H9 (cell line): Measurements from ENCODE around the gene HOXC10. TPM values are rescaled to one million over a fixed set of nuclear protein-coding genes. Genes with fewer than 3 reads are reported as not detected.

Experiments
- DNase-seq: peaks from one replicate; pipeline ENCODE4 v3.0.0-alpha.2; 2017
- H2AFZ ChIP-seq: one replicate; pipeline ENCODE4 v1.6.1; 2013; ENCODE audit warnings: mild to moderate bottlenecking, low read length, control low read depth, moderate library complexity
- H2AK5ac ChIP-seq: 2 replicates; pipeline ENCODE4 v1.6.1; 2013; ENCODE audit warnings: low read length, control low read depth, mixed read lengths; ENCODE audit not compliant: insufficient read length
- H2BK120ac ChIP-seq: one replicate; pipeline ENCODE4 v1.6.1; 2013; ENCODE audit warnings: low read depth, mild to moderate bottlenecking, low read length, control low read depth, inconsistent platforms; ENCODE audit not compliant: poor library complexity, severe bottlenecking
- H2BK12ac ChIP-seq: 2 replicates; pipeline ENCODE4 v1.6.1; 2013; ENCODE audit warnings: low read length, control low read depth, mixed read lengths, low read depth; ENCODE audit not compliant: insufficient read length
- H2BK15ac ChIP-seq: 2 replicates; pipeline ENCODE4 v1.6.1; 2013; ENCODE audit warnings: low read depth, low read length, control low read depth
- H2BK20ac ChIP-seq: one replicate; pipeline ENCODE4 v1.6.1; 2013; ENCODE audit warnings: low read depth, mild to moderate bottlenecking, low read length, control low read depth, inconsistent platforms; ENCODE audit not compliant: poor library complexity, severe bottlenecking
- H2BK5ac ChIP-seq: 2 replicates; pipeline ENCODE4 v1.6.1; 2013; ENCODE audit warnings: low read length, control low read depth, mixed read lengths; ENCODE audit not compliant: insufficient read length
- H3K14ac ChIP-seq: 2 replicates; pipeline ENCODE4 v1.6.1; 2013; ENCODE audit warnings: low read length, control low read depth; ENCODE audit not compliant: insufficient read depth
- H3K18ac ChIP-seq: 2 replicates; pipeline ENCODE4 v1.6.1; 2013; ENCODE audit warnings: low read depth, mild to moderate bottlenecking, mixed read lengths, low read length, control low read depth; ENCODE audit not compliant: insufficient read length
- H3K23ac ChIP-seq: 2 replicates; pipeline ENCODE4 v1.6.1; 2013; ENCODE audit warnings: low read length, control low read depth, mixed read lengths, low read depth; ENCODE audit not compliant: insufficient read length
- H3K23me2 ChIP-seq: 2 replicates; pipeline ENCODE4 v1.6.1; 2013; ENCODE audit warnings: low read depth, mild to moderate bottlenecking, mixed read lengths, low read length, control low read depth; ENCODE audit not compliant: insufficient read length, poor library complexity, severe bottlenecking
- H3K27ac ChIP-seq: 2 replicates; pipeline ENCODE4 v1.5.1; 2013; ENCODE audit warnings: low read length, control low read depth, mixed read lengths, low read depth; ENCODE audit not compliant: insufficient read length
- H3K27me3 ChIP-seq: 2 replicates; pipeline ENCODE4 v1.6.1; 2013; ENCODE audit warnings: low read length, control low read depth, inconsistent platforms; ENCODE audit not compliant: insufficient read depth
- H3K4ac ChIP-seq: 2 replicates; pipeline ENCODE4 v1.6.1; 2013; ENCODE audit warnings: low read depth, mild to moderate bottlenecking, control low read depth, inconsistent platforms, low read length, moderate library complexity
- H3K4me1 ChIP-seq: 2 replicates; pipeline ENCODE4 v1.6.1; 2013; ENCODE audit warnings: low read length, control low read depth, inconsistent platforms; ENCODE audit not compliant: insufficient read depth
- H3K4me2 ChIP-seq: 2 replicates; pipeline ENCODE4 v1.6.1; 2013; ENCODE audit warnings: low read length, control low read depth, mixed read lengths; ENCODE audit not compliant: insufficient read length, insufficient read depth
- H3K56ac ChIP-seq: 2 replicates; pipeline ENCODE4 v1.6.1; 2013; ENCODE audit warnings: low read depth, mild to moderate bottlenecking, mixed read lengths, low read length, control low read depth; ENCODE audit not compliant: insufficient read length
- H3K79me1 ChIP-seq: 2 replicates; pipeline ENCODE4 v1.6.1; 2013; ENCODE audit warnings: low read depth, mild to moderate bottlenecking, moderate library complexity, low read length, control low read depth, inconsistent platforms; ENCODE audit not compliant: insufficient read depth, poor library complexity, severe bottlenecking
- H3K79me2 ChIP-seq: 2 replicates; pipeline ENCODE4 v1.6.1; 2013; ENCODE audit warnings: low read length, control low read depth, inconsistent platforms; ENCODE audit not compliant: insufficient read depth
- H3K9ac ChIP-seq: 2 replicates; pipeline ENCODE4 v1.6.1; 2013; ENCODE audit warnings: low read length, control low read depth, mixed read lengths; ENCODE audit not compliant: insufficient read length; ENCODE audit errors: extremely low read depth
- H3K9me3 ChIP-seq: one replicate; pipeline ENCODE4 v1.6.1; 2013; ENCODE audit warnings: low read depth, low read length, inconsistent platforms; ENCODE audit not compliant: control insufficient read depth
- H3T11ph ChIP-seq: one replicate; pipeline ENCODE4 v1.6.1; 2013; ENCODE audit warnings: mild to moderate bottlenecking, low read length, control low read depth, inconsistent platforms
- H4K20me1 ChIP-seq: one replicate; pipeline ENCODE4 v1.6.1; 2013; ENCODE audit not compliant: control insufficient read depth, insufficient read length, insufficient read depth
- H4K5ac ChIP-seq: 2 replicates; pipeline ENCODE4 v1.6.1; 2013; ENCODE audit warnings: low read depth, mild to moderate bottlenecking, mixed read lengths, low read length, control low read depth; ENCODE audit not compliant: insufficient read length
- H4K8ac ChIP-seq: replicated peaks from 2 replicates; pipeline ENCODE4 v1.6.1; 2013; ENCODE audit warnings: low read length, control low read depth, mixed read lengths, low read depth; ENCODE audit not compliant: insufficient read length
- H4K91ac ChIP-seq: 2 replicates; pipeline ENCODE4 v1.6.1; 2013; ENCODE audit warnings: low read depth, mild to moderate bottlenecking, moderate library complexity, mixed read lengths, low read length, control low read depth; ENCODE audit not compliant: insufficient read length
- H3K27ac Mint-ChIP-seq, 3 experiments: 2 replicates in 2 of 3; 3 replicates in 1 of 3; pipeline ENCODE4 v1.8.0; 2020 to 2021; ENCODE audit warnings: mixed read lengths in 3 of 3, mild to moderate bottlenecking in 1 of 3, moderate library complexity in 1 of 3
- H3K27me3 Mint-ChIP-seq: 2 replicates; pipeline ENCODE4 v1.8.0; 2021; ENCODE audit warnings: low read depth, mild to moderate bottlenecking, moderate library complexity, mixed read lengths
- H3K36me3 Mint-ChIP-seq, 3 experiments: 2 replicates in 2 of 3; 3 replicates in 1 of 3; pipeline ENCODE4 v1.8.0; 2020 to 2021; ENCODE audit warnings: low read depth in 3 of 3, mixed read lengths in 3 of 3; ENCODE audit not compliant: insufficient read depth in 1 of 3
- H3K4me1 Mint-ChIP-seq, 2 experiments: 2 replicates each; pipeline ENCODE4 v1.8.0; 2020; ENCODE audit warnings: mixed read lengths in 2 of 2
- H3K4me3 Mint-ChIP-seq, 2 experiments: 2 replicates in 1 of 2; 3 replicates in 1 of 2; pipeline ENCODE4 v1.8.0; 2020 to 2021; ENCODE audit warnings: mild to moderate bottlenecking in 2 of 2, mixed read lengths in 2 of 2, moderate library complexity in 1 of 2
- H3K9me3 Mint-ChIP-seq, 2 experiments: 2 replicates in 1 of 2; 3 replicates in 1 of 2; pipeline ENCODE4 v1.8.0; 2020; ENCODE audit warnings: mild to moderate bottlenecking in 2 of 2, mixed read lengths in 2 of 2, moderate library complexity in 1 of 2
- CTCF ChIP-seq: fragments of 200-600 bp; sonication (generic); conservative IDR thresholded peaks from 3 replicates; pipeline ENCODE4 v1.8.0; 2021; ENCODE audit warnings: antibody characterized with exemption, mild to moderate bottlenecking
- WGBS: extraction: QIAGEN DNeasy Blood & Tissue Kit; methylation state at CpG from one replicate; pipeline ENCODE4 v1.1.7; 2013; ENCODE audit warnings: missing lambda C conversion rate, low lambda C conversion rate, mixed read lengths; ENCODE audit not compliant: insufficient read length; ENCODE audit errors: extremely low coverage; 5-methylcytosine and 5-hydroxymethylcytosine counted together
- total RNA-seq: library from RNA; stranded (reverse); gene quantifications from 2 replicates; pipeline ENCODE4 v1.2.1, GENCODE V29; 2021

The HOXC10 gene
- total RNA-seq, 1 experiment from 2014 or later: not detected

GRCh38 chr12:53944209-53944608, 40.7 kb upstream of the HOXC10 start:
- TF ChIP-seq CTCF: no peak
- Mint-ChIP-seq H3K36me3 (no peaks in the 10 kb centered on the region), H3K27me3 (peaks cover 99% of the 10 kb centered on the region), H3K9me3 (peaks cover 0 to 5% of the 10 kb centered on the region in 2 experiments; a peak in 3 of 5 replicates), H3K4me3 (no peak overlapping the region), H3K27ac (no peak overlapping the region), H3K4me1 (peaks cover 0 to 11% of the 10 kb centered on the region in 2 experiments; a peak in 3 of 4 replicates)
- no peak for DNase-seq
- Histone ChIP-seq H3K14ac (no peak overlapping the region), H2BK20ac (no peak overlapping the region), H3K27me3 (peaks cover 97% of the 10 kb centered on the region), H3K4me2 (no peak overlapping the region), H4K91ac (no peak overlapping the region), H3K23me2 (no peaks in the 10 kb centered on the region), H3K4ac (no peak overlapping the region), H2AK5ac (no peak overlapping the region), H2BK5ac (no peak overlapping the region), H2BK12ac (no peak overlapping the region), H3K56ac (no peak overlapping the region), H2BK15ac (no peak overlapping the region), H3K23ac (no peak overlapping the region), H3K79me2 (no peaks in the 10 kb centered on the region), H3K27ac (no peak overlapping the region), H3K79me1 (no peaks in the 10 kb centered on the region), H4K20me1 (no peaks in the 10 kb centered on the region), H3K18ac (no peak overlapping the region), H2AFZ (no peak overlapping the region), H3K4me1 (no peaks in the 10 kb centered on the region), H4K5ac (no peak overlapping the region), H2BK120ac (no peak overlapping the region), H3K9ac (no peak overlapping the region), H3T11ph (no peak overlapping the region), H4K8ac (no peak overlapping the region), H3K9me3 (no peaks in the 10 kb centered on the region)
- WGBS: no CpG with 5 or more reads among the region's 4 CpGs
